Measurements from ENCODE around the gene TFF3.

TFF3 gene

DNA sequence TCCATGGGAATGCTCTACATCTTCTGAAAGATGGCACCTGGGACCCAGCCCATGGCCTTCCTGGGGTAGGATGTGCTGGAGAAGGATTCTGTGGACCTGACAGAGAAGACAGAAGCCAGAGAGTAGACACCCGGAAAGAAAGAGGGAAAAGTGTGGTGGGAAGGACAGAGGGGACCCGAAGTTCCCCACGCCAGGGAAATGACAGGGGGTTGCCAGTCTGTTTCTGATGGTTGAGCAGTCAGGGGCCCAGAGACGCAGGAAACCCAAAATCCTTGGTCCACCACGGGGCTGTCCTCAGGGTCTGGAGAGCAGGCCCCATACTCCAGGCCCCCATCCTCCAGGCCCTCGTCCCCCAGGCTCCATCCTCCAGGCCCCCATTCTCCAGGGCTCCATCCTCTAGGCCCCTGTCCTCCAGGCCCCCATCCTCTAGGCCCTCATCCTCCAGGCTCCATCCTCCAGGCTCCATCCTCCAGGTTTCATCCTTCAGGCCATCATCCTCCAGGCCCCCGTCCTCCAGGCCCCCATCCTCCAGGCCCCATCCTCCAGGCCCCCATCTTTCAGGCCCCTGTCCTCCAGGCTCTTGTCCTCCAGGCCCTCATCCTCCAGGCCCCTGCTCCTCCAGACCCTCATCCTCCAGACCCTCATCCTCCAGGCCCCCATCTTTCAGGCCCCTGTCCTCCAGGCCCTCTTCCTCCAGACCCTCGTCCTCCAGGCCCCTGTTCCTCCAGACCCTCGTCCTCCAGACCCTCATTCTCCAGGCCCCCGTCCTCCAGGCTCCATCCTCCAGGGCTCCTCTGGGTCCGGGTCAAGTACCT is 36.6 kb upstream of the TFF3 start:
- TF ChIP-seq, protein P1, sequence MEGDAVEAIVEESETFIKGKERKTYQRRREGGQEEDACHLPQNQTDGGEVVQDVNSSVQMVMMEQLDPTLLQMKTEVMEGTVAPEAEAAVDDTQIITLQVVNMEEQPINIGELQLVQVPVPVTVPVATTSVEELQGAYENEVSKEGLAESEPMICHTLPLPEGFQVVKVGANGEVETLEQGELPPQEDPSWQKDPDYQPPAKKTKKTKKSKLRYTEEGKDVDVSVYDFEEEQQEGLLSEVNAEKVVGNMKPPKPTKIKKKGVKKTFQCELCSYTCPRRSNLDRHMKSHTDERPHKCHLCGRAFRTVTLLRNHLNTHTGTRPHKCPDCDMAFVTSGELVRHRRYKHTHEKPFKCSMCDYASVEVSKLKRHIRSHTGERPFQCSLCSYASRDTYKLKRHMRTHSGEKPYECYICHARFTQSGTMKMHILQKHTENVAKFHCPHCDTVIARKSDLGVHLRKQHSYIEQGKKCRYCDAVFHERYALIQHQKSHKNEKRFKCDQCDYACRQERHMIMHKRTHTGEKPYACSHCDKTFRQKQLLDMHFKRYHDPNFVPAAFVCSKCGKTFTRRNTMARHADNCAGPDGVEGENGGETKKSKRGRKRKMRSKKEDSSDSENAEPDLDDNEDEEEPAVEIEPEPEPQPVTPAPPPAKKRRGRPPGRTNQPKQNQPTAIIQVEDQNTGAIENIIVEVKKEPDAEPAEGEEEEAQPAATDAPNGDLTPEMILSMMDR (IDR thresholded peaks at IDR 0.05; ENCODE audit: low read length, missing control alignments), result no peak
- no peak overlapping the region for H3K4me3 ChIP-seq (replicated peaks; ENCODE audit: low read depth, low read length)
- DNase-seq (ENCODE audit: low read depth), result no peak

- TF ChIP-seq, protein P1 (IDR thresholded peaks at IDR 0.05; ENCODE audit: low read length, missing control alignments), result no peak
- no peak within 1 kb of the TSS for H3K4me3 ChIP-seq (replicated peaks; ENCODE audit: low read depth, low read length)
- DNase-seq (ENCODE audit: low read depth), result no peak
Measured at GRCh38 chr21:42350927-42351426, 35.8 kb upstream of the TFF3 start, which contains the start of gene TFF2. TSS of gene TFF2 (minus strand) at chr21:42350994. CDS start at chr21:42350957, 37 bp downstream.

GRCh38 chr21:42350318-42350910 is 35.2 kb upstream of the TFF3 start:
- TF ChIP-seq, protein P1 (IDR thresholded peaks at IDR 0.05; ENCODE audit: low read length, missing control alignments), result no peak
- no peak overlapping the region for H3K4me3 ChIP-seq (replicated peaks; ENCODE audit: low read depth, low read length)
- DNase-seq (ENCODE audit: low read depth), result no peak

- no peak for DNase-seq (ENCODE audit: low read depth)
- no peak overlapping the region for H3K4me3 ChIP-seq (replicated peaks; ENCODE audit: low read depth, low read length)
- TF ChIP-seq, protein P1 (IDR thresholded peaks at IDR 0.05; ENCODE audit: low read length, missing control alignments), result no peak
Measured at GRCh38 chr21:42349420-42350317, 34.5 kb upstream of the TFF3 start.

- TF ChIP-seq, protein P1 (IDR thresholded peaks at IDR 0.05; ENCODE audit: low read length, missing control alignments), result no peak
- DNase-seq (ENCODE audit: low read depth), result no peak
- no peak overlapping the region for H3K4me3 ChIP-seq (replicated peaks; ENCODE audit: low read depth, low read length)
Measured at GRCh38 chr21:42348762-42349161, 33.6 kb upstream of the TFF3 start.

- no peak for DNase-seq (ENCODE audit: low read depth)
- H3K4me3 ChIP-seq (replicated peaks; ENCODE audit: low read depth, low read length), result no peak overlapping the region
- TF ChIP-seq, protein P1 (IDR thresholded peaks at IDR 0.05; ENCODE audit: low read length, missing control alignments), result no peak
Measured at GRCh38 chr21:42347601-42348327, 32.6 kb upstream of the TFF3 start.
